22Rv1 (cell line): Measurements from ENCODE around the gene PACRG.

Experiments used
- ZFX ChIP-seq: fragments of 450-650 bp; IDR thresholded peaks from 2 replicates; pipeline ENCODE4 v1.6.1; 2017; ENCODE audit warnings: antibody characterized with exemption, borderline replicate concordance
- TF ChIP-seq, protein P1 (sequence below): fragments of 450-650 bp; IDR thresholded peaks from 2 replicates; pipeline ENCODE4 v1.5.1; 2017; ENCODE audit warnings: mild to moderate bottlenecking

DNA sequence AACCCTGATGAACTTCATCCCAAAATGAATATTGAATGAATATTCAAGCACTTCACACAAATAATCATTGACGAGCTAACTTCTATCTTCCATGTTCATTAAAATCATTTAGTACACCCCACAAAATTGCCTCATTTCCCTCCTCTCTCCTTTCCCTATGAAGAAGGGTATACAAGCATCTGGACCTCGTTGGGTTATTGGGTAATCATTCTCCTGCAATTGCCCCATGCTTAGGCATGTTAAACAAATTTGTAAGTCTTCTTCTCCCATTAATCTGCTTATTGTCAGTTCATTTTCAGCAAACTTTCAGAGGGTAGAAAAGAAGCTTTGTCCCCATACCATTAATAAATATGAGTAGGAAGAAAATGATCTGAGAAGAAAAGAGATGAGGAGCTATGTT lies 27.8 kb upstream of the PACRG start:
- TF ChIP-seq, protein P1, sequence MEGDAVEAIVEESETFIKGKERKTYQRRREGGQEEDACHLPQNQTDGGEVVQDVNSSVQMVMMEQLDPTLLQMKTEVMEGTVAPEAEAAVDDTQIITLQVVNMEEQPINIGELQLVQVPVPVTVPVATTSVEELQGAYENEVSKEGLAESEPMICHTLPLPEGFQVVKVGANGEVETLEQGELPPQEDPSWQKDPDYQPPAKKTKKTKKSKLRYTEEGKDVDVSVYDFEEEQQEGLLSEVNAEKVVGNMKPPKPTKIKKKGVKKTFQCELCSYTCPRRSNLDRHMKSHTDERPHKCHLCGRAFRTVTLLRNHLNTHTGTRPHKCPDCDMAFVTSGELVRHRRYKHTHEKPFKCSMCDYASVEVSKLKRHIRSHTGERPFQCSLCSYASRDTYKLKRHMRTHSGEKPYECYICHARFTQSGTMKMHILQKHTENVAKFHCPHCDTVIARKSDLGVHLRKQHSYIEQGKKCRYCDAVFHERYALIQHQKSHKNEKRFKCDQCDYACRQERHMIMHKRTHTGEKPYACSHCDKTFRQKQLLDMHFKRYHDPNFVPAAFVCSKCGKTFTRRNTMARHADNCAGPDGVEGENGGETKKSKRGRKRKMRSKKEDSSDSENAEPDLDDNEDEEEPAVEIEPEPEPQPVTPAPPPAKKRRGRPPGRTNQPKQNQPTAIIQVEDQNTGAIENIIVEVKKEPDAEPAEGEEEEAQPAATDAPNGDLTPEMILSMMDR = no peak
- TF ChIP-seq ZFX = no peak
